H1 (cell line): ENCODE measurements around the gene ADK. TPM values are rescaled to one million over a fixed set of nuclear protein-coding genes. Genes with fewer than 3 reads are reported as not detected.

Experiments
- KDM4A ChIP-seq: IDR thresholded peaks from one replicate; pipeline ENCODE4 v1.7.1; 2012; ENCODE audit warnings: low read depth, mild to moderate bottlenecking, moderate library complexity, low read length, inconsistent platforms; ENCODE audit not compliant: severe bottlenecking
- MAFK ChIP-seq: IDR thresholded peaks from 2 replicates; pipeline ENCODE4 v1.6.1; 2012; ENCODE audit warnings: low read depth, mild to moderate bottlenecking, improper control_type of control experiment, low read length
- RNF2 ChIP-seq: fragments of 200-900, 300-1000 bp; sonication (generic); IDR thresholded peaks from 2 replicates; pipeline ENCODE4 v1.7.1; 2016; ENCODE audit warnings: borderline replicate concordance, low read depth, mild to moderate bottlenecking, antibody characterized with exemption, low read length; ENCODE audit not compliant: poor library complexity, severe bottlenecking; ENCODE audit errors: missing control alignments
- TAF7 ChIP-seq: optimal IDR thresholded peaks from 2 replicates; pipeline ENCODE3; 2011; ENCODE audit warnings: low read depth, mild to moderate bottlenecking, inconsistent platforms, low read length, moderate library complexity, borderline replicate concordance
- polyA plus RNA-seq, 7 experiments: library from polyadenylated mRNA; depleted of rRNA in 3 of 7; stranded (reverse) in 5 of 7; unstranded in 2 of 7; fragments of >200 nt in 5 of 7; fragments of 200-250 nt in 2 of 7; gene quantifications; 1 replicate in 5 of 7; 2 replicates in 1 of 7; 4 replicates in 1 of 7; pipeline versions ENCODE4 v1.2.1 to v1.2.3, GENCODE V29; 2011 to 2013; ENCODE audit warnings: missing spikeins in 2 of 7, mixed read lengths in 2 of 7
- total RNA-seq: library from RNA; stranded (reverse); fragmentation: NEBNext Ultra II Directional; extraction: Animal tissue kit (Norgen Biotek cat#: 25700); gene quantifications from 2 replicates; pipeline ENCODE4 v1.2.1, GENCODE V29; 2021

ADK gene
- total and polyA plus RNA-seq, 2 of the 8 experiments (the other 6 are each of a cell fraction or from before 2014, with no cell fraction given) = 12.3 to 42.4 TPM

DNA sequence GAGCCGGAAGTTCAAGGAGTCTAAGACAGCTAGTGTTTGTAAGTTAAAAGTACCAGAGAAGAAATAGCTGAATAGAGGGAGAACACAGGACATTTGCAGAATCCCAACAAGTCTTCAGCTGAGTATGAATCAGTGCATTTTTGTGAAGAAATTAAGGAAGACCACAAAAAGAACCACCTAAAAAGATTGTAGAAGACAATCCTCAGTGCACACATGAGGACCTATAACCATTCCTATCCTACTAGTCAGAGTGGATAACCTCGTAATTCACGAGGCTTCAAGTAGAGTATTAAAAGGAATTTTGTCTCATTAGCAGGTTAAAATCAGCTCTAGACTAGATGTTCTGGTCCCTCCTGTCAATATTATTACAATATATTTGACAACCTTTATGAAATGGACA, 380.0 kb downstream of the ADK start (continued):
- no peak for TF ChIP-seq KDM4A
- no peak for TF ChIP-seq MAFK
- TF ChIP-seq TAF7 = no peak
- TF ChIP-seq RNF2 = no peak
